Keratinocyte (primary cell): ENCODE measurements around the gene GMPR2.

ENCODE experiments used
- EZH2 ChIP-seq: IDR thresholded peaks from one replicate; pipeline ENCODE4 v1.6.1; 2012; ENCODE audit warnings: inconsistent platforms, mild to moderate bottlenecking, low read length, moderate library complexity
- TF ChIP-seq, protein P1 (sequence below), 3 experiments: IDR thresholded peaks in 1 of 3; conservative IDR thresholded peaks in 1 of 3; optimal IDR thresholded peaks in 1 of 3; 2 replicates in 2 of 3; 3 replicates in 1 of 3; pipeline versions ENCODE3 to v1.5.1; 2011; ENCODE audit warnings: low read length in 3 of 3, mild to moderate bottlenecking in 3 of 3, moderate library complexity in 2 of 3, control low read depth in 1 of 3, inconsistent platforms in 1 of 3; ENCODE audit not compliant: insufficient read depth in 2 of 3; ENCODE audit errors: extremely low read depth in 1 of 3

DNA sequence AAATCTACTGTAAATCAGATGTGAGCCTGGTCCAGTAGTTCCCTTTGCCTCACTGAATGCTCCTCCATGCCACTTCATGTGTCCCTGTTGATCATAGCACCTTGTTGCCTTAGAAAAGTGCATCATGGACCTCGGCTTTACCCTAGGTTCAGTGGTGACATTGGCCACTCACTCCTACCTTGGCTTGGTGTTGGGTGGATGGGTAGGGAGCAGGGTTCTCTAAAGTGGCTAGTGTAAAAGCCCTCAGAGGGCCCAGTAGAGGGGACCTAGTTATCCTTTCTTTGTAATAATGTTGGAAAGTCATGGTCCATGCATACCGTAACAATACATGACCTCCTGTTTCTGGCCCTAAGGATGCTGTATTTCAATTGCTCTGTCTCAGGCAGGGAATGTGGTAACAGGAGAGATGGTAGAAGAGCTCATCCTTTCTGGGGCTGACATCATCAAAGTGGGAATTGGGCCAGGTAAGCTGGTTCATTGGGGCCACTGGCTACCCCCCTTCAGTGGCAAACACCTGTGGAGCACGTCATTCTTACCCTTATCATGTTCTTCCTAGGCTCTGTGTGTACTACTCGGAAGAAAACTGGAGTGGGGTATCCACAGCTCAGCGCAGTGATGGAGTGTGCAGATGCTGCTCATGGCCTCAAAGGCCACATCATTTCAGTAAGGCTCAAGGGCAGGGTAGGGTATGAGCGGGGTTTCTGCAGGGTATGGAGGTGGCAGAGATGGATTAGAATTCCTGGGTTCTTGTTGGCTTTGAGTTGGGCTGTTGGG is 4.1 kb downstream of the GMPR2 start:
- TF ChIP-seq EZH2, result no peak
- TF ChIP-seq, protein P1, sequence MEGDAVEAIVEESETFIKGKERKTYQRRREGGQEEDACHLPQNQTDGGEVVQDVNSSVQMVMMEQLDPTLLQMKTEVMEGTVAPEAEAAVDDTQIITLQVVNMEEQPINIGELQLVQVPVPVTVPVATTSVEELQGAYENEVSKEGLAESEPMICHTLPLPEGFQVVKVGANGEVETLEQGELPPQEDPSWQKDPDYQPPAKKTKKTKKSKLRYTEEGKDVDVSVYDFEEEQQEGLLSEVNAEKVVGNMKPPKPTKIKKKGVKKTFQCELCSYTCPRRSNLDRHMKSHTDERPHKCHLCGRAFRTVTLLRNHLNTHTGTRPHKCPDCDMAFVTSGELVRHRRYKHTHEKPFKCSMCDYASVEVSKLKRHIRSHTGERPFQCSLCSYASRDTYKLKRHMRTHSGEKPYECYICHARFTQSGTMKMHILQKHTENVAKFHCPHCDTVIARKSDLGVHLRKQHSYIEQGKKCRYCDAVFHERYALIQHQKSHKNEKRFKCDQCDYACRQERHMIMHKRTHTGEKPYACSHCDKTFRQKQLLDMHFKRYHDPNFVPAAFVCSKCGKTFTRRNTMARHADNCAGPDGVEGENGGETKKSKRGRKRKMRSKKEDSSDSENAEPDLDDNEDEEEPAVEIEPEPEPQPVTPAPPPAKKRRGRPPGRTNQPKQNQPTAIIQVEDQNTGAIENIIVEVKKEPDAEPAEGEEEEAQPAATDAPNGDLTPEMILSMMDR (optimal IDR thresholded peaks at IDR 0.05 in 1 of 3, IDR thresholded peaks at IDR 0.05 in 1 of 3, conservative IDR thresholded peaks at IDR 0.05 in 1 of 3; ENCODE audit: extremely low read depth in 1 of 3, insufficient read depth in 2 of 3, low read length in 3 of 3), result no peak
